ENCODE data around the gene RORC. TPM values are rescaled to one million over a fixed set of nuclear protein-coding genes. Genes with fewer than 3 reads are reported as not detected.
A peak's percentile ranks its signal among the peaks of the same experiment; 100 is the strongest.

Gene RORC
- total and polyA plus RNA-seq, 2 donors, result 19.9 to 56.8 TPM

- peaks cover 0 to 6% of the 10 kb centered on the region in 2 donors for H3K9me3 ChIP-seq (ENCODE audit: control insufficient read depth in 2 of 2, insufficient read depth in 1 of 2, low read length in 1 of 2)
- 66% methylated on average over 9 of the region's 9 CpGs for WGBS
- peak overlapping the region; percentile 81 to 90 for H3K27ac ChIP-seq (ENCODE audit: low read depth in 1 of 2, low read length in 1 of 2)
- no peak for DNase-seq (ENCODE audit: low read depth in 6 of 9, low spot score in 9 of 9)
- no peaks in the 10 kb centered on the region for H3K27me3 ChIP-seq (ENCODE audit: control insufficient read depth in 2 of 2, insufficient read depth in 1 of 2, low read length in 1 of 2)
- H3K4me1 ChIP-seq (ENCODE audit: control insufficient read depth in 2 of 2, insufficient read depth in 2 of 2, low read length in 2 of 2), result peaks cover 35 to 100% of the 10 kb centered on the region in 2 donors
- H3K36me3 ChIP-seq (ENCODE audit: control insufficient read depth in 2 of 2, insufficient read depth in 2 of 2, low read length in 1 of 2), result peaks cover 7 to 13% of the 10 kb centered on the region in 2 donors
- H3K4me3 ChIP-seq (ENCODE audit: low read length in 2 of 2), result peak overlapping the region; percentile 69 to 89
Measured at GRCh38 chr1:151825204-151825603, 6.4 kb downstream of the RORC start.

- H3K9me3 ChIP-seq (ENCODE audit: control insufficient read depth in 2 of 2, insufficient read depth in 1 of 2, low read length in 1 of 2), result peaks cover 0 to 6% of the 10 kb centered on the region in 2 donors
- WGBS, result 88% methylated on average over 8 of the region's 8 CpGs
- peak overlapping the region; percentile 69 to 89 for H3K4me3 ChIP-seq (ENCODE audit: low read length in 2 of 2)
- no peak for DNase-seq (ENCODE audit: low read depth in 6 of 9, low spot score in 9 of 9)
- no peaks in the 10 kb centered on the region for H3K27me3 ChIP-seq (ENCODE audit: control insufficient read depth in 2 of 2, insufficient read depth in 1 of 2, low read length in 1 of 2)
- peak overlapping the region; percentile 56 to 94 for H3K27ac ChIP-seq (ENCODE audit: low read depth in 1 of 2, low read length in 1 of 2)
- H3K4me1 ChIP-seq (ENCODE audit: control insufficient read depth in 2 of 2, insufficient read depth in 2 of 2, low read length in 2 of 2), result peaks cover 38 to 100% of the 10 kb centered on the region in 2 donors
- H3K36me3 ChIP-seq (ENCODE audit: control insufficient read depth in 2 of 2, insufficient read depth in 2 of 2, low read length in 1 of 2), result peaks cover 12 to 13% of the 10 kb centered on the region in 2 donors
Measured at GRCh38 chr1:151823175-151823574, 8.4 kb downstream of the RORC start.

- DNase-seq (ENCODE audit: low read depth in 6 of 9, low spot score in 9 of 9), result peak in 1 of 9 donors; percentile 69
- Histone ChIP-seq H3K4me1 (ENCODE audit: control insufficient read depth in 2 of 2, insufficient read depth in 2 of 2, low read length in 2 of 2) (peaks cover 39 to 100% of the 10 kb centered on the region in 2 donors), H3K27ac (ENCODE audit: low read depth in 1 of 2, low read length in 1 of 2) (peak overlapping the region; percentile 74 to 94), H3K4me3 (ENCODE audit: low read length in 2 of 2) (peak overlapping the region; percentile 69 to 89), H3K36me3 (ENCODE audit: control insufficient read depth in 2 of 2, insufficient read depth in 2 of 2, low read length in 1 of 2) (peaks cover 16 to 17% of the 10 kb centered on the region in 2 donors), H3K27me3 (ENCODE audit: control insufficient read depth in 2 of 2, insufficient read depth in 1 of 2, low read length in 1 of 2) (no peaks in the 10 kb centered on the region), H3K9me3 (ENCODE audit: control insufficient read depth in 2 of 2, insufficient read depth in 1 of 2, low read length in 1 of 2) (peaks cover 0 to 6% of the 10 kb centered on the region in 2 donors)
- 16% methylated on average over 7 of the region's 7 CpGs for WGBS
Measured at GRCh38 chr1:151822404-151822803, 9.2 kb downstream of the RORC start.

- H3K4me1 ChIP-seq (ENCODE audit: control insufficient read depth in 2 of 2, insufficient read depth in 2 of 2, low read length in 2 of 2), result peaks cover 40 to 100% of the 10 kb centered on the region in 2 donors
- 3% methylated on average over 2 of the region's 2 CpGs for WGBS
- no peaks in the 10 kb centered on the region for H3K27me3 ChIP-seq (ENCODE audit: control insufficient read depth in 2 of 2, insufficient read depth in 1 of 2, low read length in 1 of 2)
- peak overlapping the region; percentile 77 to 94 for H3K27ac ChIP-seq (ENCODE audit: low read depth in 1 of 2, low read length in 1 of 2)
- peak in 6 of 9 donors; percentile 53 to 90 (median 78) for DNase-seq (ENCODE audit: low read depth in 6 of 9, low spot score in 9 of 9)
- peak overlapping the region; percentile 69 to 89 for H3K4me3 ChIP-seq (ENCODE audit: low read length in 2 of 2)
- peaks cover 0 to 8% of the 10 kb centered on the region in 2 donors for H3K9me3 ChIP-seq (ENCODE audit: control insufficient read depth in 2 of 2, insufficient read depth in 1 of 2, low read length in 1 of 2)
- peaks cover 24 to 31% of the 10 kb centered on the region in 2 donors for H3K36me3 ChIP-seq (ENCODE audit: control insufficient read depth in 2 of 2, insufficient read depth in 2 of 2, low read length in 1 of 2)
Measured at GRCh38 chr1:151820940-151821339, 10.7 kb downstream of the RORC start.

- H3K27ac ChIP-seq (ENCODE audit: low read depth in 1 of 2, low read length in 1 of 2), result peak overlapping the region; percentile 72 to 94
- peak in 3 of 9 donors; percentile 65 to 84 (median 72) for DNase-seq (ENCODE audit: low read depth in 6 of 9, low spot score in 9 of 9)
- 26% methylated on average over 7 of the region's 7 CpGs for WGBS
Measured at GRCh38 chr1:151819976-151820623, 11.5 kb downstream of the RORC start.

GRCh38 chr1:151819227-151819835 lies 12.3 kb downstream of the RORC start:
- Histone ChIP-seq H3K36me3 (ENCODE audit: control insufficient read depth in 2 of 2, insufficient read depth in 2 of 2, low read length in 1 of 2) (peaks cover 36 to 46% of the 10 kb centered on the region in 2 donors), H3K9me3 (ENCODE audit: control insufficient read depth in 2 of 2, insufficient read depth in 1 of 2, low read length in 1 of 2) (peaks cover 0 to 2% of the 10 kb centered on the region in 2 donors), H3K27ac (ENCODE audit: low read depth in 1 of 2, low read length in 1 of 2) (peak overlapping the region; percentile 91 to 94), H3K4me1 (ENCODE audit: control insufficient read depth in 2 of 2, insufficient read depth in 2 of 2, low read length in 2 of 2) (peaks cover 53 to 100% of the 10 kb centered on the region in 2 donors), H3K4me3 (ENCODE audit: low read length in 2 of 2) (peak overlapping the region; percentile 69 to 89), H3K27me3 (ENCODE audit: control insufficient read depth in 2 of 2, insufficient read depth in 1 of 2, low read length in 1 of 2) (no peaks in the 10 kb centered on the region)
- 94% methylated on average over 12 of the region's 12 CpGs for WGBS
- no peak for DNase-seq (ENCODE audit: low read depth in 6 of 9, low spot score in 9 of 9)

More at GRCh38 chr1:151819976-151820623, 11.5 kb downstream of the RORC start:
- no peaks in the 10 kb centered on the region for H3K27me3 ChIP-seq (ENCODE audit: control insufficient read depth in 2 of 2, insufficient read depth in 1 of 2, low read length in 1 of 2)
- peak overlapping the region; percentile 69 to 89 for H3K4me3 ChIP-seq (ENCODE audit: low read length in 2 of 2)
- peaks cover 0 to 2% of the 10 kb centered on the region in 2 donors for H3K9me3 ChIP-seq (ENCODE audit: control insufficient read depth in 2 of 2, insufficient read depth in 1 of 2, low read length in 1 of 2)
- H3K36me3 ChIP-seq (ENCODE audit: control insufficient read depth in 2 of 2, insufficient read depth in 2 of 2, low read length in 1 of 2), result peaks cover 31 to 38% of the 10 kb centered on the region in 2 donors
- H3K4me1 ChIP-seq (ENCODE audit: control insufficient read depth in 2 of 2, insufficient read depth in 2 of 2, low read length in 2 of 2), result peaks cover 48 to 100% of the 10 kb centered on the region in 2 donors

- 5% methylated on average over 7 of the region's 7 CpGs for WGBS
- peak overlapping the region; percentile 26 to 43 for H3K4me3 ChIP-seq (ENCODE audit: low read length in 2 of 2)
- peak in 4 of 9 donors; percentile 72 to 88 (median 78) for DNase-seq (ENCODE audit: low read depth in 6 of 9, low spot score in 9 of 9)
- peaks cover 0 to 2% of the 10 kb centered on the region in 2 donors for H3K9me3 ChIP-seq (ENCODE audit: control insufficient read depth in 2 of 2, insufficient read depth in 1 of 2, low read length in 1 of 2)
- H3K36me3 ChIP-seq (ENCODE audit: control insufficient read depth in 2 of 2, insufficient read depth in 2 of 2, low read length in 1 of 2), result peaks cover 46 to 62% of the 10 kb centered on the region in 2 donors
- H3K4me1 ChIP-seq (ENCODE audit: control insufficient read depth in 2 of 2, insufficient read depth in 2 of 2, low read length in 2 of 2), result peaks cover 50 to 81% of the 10 kb centered on the region in 2 donors
- H3K27me3 ChIP-seq (ENCODE audit: control insufficient read depth in 2 of 2, insufficient read depth in 1 of 2, low read length in 1 of 2), result no peaks in the 10 kb centered on the region
- peak overlapping the region; percentile 91 to 94 for H3K27ac ChIP-seq (ENCODE audit: low read depth in 1 of 2, low read length in 1 of 2)
Measured at GRCh38 chr1:151817353-151817730, 14.3 kb downstream of the RORC start.

GRCh38 chr1:151816548-151817352 lies 14.9 kb downstream of the RORC start:
- H3K36me3 ChIP-seq (ENCODE audit: control insufficient read depth in 2 of 2, insufficient read depth in 2 of 2, low read length in 1 of 2), result peaks cover 50 to 68% of the 10 kb centered on the region in 2 donors
- peaks cover 0 to 2% of the 10 kb centered on the region in 2 donors for H3K9me3 ChIP-seq (ENCODE audit: control insufficient read depth in 2 of 2, insufficient read depth in 1 of 2, low read length in 1 of 2)
- peaks cover 50 to 75% of the 10 kb centered on the region in 2 donors for H3K4me1 ChIP-seq (ENCODE audit: control insufficient read depth in 2 of 2, insufficient read depth in 2 of 2, low read length in 2 of 2)
- no peaks in the 10 kb centered on the region for H3K27me3 ChIP-seq (ENCODE audit: control insufficient read depth in 2 of 2, insufficient read depth in 1 of 2, low read length in 1 of 2)
- H3K27ac ChIP-seq (ENCODE audit: low read depth in 1 of 2, low read length in 1 of 2), result peak overlapping the region; percentile 91 to 94
- H3K4me3 ChIP-seq (ENCODE audit: low read length in 2 of 2), result peak overlapping the region; percentile 26 to 43
- DNase-seq (ENCODE audit: low read depth in 6 of 9, low spot score in 9 of 9), result no peak
- 82% methylated on average over 26 of the region's 26 CpGs for WGBS

Measured in thymus (tissue), 11 donors.